SW480 (cell line): ENCODE data around the gene C12orf54.
A peak's percentile ranks its signal among the peaks of the same experiment; 100 is the strongest.
"Not testable (repeated sequence)": the region's sequence is repeated elsewhere in the genome, so short reads cannot be mapped to it uniquely, and the experiment has no call there.

Experiments used
- DNase-seq: peaks from one replicate; pipeline ENCODE4 v3.0.0-alpha.2; 2016; ENCODE audit warnings: low spot score

The C12orf54 gene

DNA sequence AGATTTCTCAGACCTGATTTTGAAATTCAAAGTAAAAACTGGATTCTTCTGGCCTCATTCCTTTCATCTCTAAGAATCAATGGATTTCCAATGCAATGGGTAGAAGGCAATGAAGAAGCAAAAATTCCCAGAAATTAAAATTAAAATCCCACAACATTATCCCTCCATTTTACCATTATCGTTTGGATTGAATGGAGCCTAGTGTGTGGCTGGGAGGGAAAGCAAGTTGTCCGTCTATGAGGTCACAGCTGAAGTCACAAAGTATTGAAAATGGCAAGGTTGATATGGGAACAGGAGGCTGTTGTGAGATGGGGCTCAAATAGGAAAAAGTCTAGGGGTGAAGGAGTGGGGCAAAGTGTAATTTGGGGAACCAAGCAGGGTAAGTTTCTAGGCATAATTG lies at the start of gene C12orf54:
Gene C12orf54 (plus strand): TSS at position 301 of the 400 bp plus-strand sequence. CDS start 799 bp downstream, outside the sequence.
- DNase-seq = no peak

DNA sequence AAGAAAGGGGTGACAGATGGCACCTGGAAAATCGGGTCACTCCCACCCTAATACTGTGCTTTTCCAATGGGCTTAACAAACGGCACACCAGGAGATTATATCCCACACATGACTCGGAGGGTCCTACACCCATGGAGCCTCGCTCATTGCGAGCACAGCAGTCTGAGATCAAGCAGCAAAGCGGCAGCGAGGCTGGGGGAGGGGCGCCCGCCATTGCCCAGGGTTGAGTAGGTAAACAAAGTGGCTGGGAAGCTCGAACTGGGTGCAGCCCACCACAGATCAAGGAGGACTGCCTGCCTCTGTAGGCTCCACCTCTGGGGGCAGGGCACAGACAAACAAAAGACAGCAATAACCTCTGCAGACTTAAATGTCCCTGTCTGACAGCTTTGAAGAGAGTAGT lies 48.3 kb upstream of the C12orf54 start:
- DNase-seq = not testable (repeated sequence)

DNA sequence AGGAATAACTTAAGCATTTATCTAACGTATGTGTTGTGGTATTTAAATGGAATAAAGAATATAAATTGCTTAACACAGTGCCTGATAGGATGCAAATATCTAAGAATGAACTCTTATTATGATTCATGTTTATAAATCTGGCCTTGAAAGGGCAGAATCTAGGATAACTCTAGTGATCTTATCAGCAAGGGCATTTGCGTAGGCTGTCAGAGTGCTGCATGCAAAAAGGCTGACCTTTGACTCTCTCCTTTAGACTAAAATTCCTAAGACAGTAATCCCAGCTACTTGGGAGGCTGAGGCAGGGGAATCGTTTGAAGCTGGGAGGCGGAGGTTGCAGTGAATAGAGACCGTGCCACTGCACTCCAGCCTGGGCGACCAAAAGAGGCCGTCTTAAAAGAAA lies 41.2 kb upstream of the C12orf54 start:
- DNase-seq = no peak

DNA sequence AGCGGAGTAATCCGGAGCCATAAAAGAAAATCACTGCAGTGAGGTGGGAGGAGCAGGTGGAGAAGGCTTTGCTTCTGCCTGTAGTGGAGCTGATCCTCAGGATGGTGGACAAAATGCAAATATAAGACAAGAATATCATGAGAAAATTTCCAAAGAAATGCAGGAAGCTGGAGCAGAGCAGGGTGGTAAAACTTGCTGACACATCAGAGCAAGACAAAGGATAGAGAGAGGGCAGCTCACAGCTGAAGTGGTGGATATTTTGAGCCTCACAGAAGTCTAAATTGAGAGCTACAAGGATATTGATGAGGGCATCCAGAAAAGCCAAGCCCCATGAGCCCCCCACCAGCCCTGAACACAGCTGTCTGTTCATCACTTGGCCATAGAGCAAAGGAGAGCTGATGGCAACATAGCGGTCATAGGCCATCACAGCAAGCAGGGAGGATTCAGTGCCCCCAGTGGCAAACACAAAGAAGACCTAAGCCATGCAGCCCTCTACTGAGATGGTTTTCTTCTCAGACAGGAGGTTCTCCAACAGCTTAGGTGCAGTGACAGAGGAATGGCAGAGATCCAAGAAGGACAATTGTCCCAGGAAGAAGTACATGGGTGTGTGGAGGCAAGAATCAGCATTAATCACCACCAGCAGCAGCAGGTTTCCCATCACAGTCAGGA lies 40.0 kb upstream of the C12orf54 start:
- DNase-seq = peak; percentile 23

DNA sequence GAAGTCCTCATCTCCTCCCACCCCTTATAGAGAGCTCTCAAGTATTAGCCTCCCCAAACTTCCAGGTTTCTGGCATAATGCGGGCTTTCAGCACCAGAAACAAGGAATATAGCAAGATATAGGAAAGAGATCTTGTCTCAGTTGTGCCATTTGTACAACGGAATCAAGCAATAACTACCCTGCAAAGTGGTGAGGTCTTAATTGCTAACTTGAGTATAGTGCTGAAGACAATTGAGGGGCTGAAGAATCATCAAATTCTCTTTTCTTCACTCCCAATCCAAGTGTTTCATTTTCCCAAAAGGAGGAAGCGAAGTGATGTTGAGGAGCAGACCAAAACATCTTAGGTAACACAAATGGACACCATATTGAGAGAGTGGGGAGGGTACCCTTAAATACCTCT lies 36.8 kb upstream of the C12orf54 start:
- DNase-seq = no peak

DNA sequence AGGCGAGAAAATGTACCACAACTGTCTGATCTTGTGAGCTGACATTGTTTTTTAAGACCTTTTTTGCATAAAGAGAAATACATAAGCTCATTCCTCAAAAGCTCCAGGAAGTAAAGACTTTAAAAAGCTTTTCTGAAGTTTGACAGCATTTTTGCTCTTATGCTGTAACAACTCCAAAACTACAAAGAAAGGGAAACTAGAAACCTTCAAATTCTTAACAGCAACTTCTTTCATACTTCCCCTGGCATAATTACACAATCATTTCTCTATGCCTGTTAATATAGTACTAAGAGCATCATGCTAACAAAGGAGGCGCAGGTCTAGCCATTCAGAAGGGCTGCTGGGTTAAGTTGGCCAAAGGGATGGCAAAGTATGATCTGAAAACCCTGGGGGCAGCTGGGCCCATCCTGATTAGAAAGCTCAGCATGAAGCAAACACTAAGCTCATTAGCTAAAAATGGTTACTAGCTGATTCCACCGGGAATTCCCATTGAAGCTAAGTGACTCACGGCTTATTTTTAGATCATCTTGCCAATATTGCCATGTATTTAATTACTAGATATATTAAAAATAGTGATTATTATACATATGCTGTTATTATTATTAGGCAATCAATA lies 36.0 kb upstream of the C12orf54 start:
- DNase-seq = no peak

DNA sequence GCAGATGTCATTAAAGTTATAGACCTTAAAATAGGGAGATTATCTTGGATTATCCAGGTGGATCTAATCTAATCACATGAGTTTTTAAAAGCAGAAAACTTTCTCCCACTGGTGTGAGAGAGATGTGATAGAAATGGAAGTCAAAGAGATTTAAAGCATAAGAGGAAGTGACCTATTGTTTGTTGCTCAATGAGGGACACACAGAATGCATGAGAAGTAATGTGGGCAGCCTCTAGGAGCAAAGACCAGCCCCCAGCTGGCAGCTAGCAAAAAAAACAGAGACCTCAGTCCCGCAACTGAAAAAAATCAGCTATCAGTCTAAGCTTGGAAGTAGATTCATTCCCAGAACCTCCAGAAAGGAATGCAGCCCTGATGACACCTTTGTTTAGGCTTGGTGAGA lies 34.5 kb upstream of the C12orf54 start:
- no peak for DNase-seq

DNA sequence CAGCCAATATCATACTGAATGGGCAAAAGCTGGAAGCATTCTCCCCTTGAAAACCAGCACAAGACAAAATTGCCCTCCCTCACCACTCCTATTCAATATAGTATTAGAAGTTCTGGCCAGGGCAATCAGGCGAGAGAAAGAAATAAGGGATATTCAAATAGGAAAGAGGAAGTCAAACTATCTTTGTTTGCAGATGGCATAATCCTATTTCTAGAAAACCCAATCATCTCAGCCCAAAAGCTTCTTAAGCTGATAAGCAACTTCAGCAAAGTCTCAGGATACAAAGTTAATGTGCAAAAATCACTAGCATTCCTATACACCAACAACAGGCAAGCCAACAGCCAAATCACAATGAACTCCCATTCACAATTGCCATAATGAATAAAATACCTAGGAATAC lies 30.9 kb upstream of the C12orf54 start:
- no peak for DNase-seq

DNA sequence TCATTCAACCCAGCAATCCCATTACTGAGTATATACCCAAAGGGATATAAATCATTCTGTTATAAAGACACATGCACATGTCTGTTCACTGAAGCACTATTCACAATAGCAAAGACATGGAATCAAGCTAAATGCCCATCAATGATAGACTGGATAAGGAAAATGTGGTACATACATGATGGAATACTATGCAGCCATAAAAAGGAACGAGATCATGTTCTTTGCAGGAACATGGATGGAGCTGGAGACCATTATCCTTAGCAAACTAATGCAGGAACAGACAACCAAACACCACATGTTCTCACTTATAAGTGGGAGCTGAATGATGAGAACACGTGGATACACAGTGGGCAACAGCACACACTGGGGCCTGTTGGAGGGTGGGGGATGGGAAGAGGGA lies 29.3 kb upstream of the C12orf54 start:
- DNase-seq = not testable (repeated sequence)

DNA sequence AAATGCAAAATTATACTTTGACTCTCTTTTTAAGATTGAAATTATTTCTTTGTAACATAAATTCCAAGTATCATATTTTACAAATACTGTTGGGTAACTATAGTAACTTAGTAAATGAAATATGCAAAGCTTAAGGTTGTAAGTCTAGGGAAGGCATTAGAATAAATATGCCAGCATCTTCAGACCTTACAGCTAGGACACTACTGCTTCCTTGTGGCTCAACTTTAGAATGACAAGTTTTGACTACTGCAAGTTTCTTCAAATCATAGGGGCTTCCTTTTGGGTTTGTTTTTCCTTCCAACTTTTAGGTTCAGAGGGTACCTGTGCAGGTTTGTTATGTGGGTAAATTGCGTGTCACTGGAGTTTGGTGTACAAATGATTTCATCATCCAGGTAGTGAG lies 27.6 kb upstream of the C12orf54 start:
- peak; percentile 12 for DNase-seq

DNA sequence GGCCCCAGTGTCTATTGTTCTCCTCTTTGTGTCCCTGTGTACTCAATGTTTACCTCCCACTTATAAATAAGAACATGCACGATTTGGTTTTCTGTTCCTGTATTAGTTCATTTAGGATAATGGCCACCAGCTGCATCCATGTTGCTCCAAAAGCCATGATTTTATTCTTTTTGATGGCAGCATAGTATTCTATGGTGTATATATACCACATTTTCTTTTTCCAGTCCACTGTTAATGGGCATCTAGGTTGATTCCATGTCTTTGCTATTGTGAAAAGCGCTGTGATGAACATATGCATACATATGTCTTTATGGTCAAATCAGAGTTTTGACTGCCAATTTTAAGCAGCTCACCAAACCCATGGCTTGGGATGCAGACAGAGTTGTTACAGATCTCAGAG lies 27.2 kb upstream of the C12orf54 start:
- DNase-seq = no peak

DNA sequence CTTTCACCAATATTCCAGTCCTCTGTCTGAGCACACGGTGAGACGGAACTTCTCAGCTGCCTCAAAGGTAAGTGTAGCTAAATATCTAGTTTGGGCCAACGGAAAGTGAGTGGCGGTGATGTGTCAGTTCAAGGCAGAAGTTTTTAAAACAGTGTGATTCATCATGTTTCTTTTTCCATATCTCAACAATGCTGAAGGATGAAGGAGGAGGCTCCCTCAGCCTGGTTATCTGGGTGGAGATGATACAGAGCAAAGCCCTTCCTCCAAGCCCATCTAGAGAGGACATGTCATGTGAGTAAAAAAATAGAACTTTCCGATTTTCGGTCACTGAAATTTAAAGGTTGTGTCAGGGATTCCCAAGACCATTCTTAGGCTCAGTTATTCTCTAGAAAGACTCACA lies 23.0 kb upstream of the C12orf54 start:
- DNase-seq = no peak

DNA sequence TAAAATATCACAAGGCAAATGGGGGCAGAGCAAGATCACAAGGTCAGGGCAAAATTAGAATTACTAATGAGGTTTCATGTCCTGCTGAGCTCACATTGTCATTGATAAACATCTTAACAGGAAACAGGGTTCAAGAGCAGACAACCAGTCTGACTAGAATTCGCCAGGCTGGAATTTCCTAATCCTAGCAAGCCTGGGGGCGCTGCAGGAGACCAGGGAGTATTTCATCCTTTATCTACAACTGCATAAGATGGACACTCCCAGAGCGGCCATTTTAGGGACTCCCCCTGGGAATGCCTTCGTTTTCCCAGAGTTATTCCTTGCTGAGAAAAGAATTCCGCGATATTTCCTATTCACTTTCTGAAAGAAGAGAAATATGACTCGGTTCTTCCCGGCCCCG lies 13.3 kb upstream of the C12orf54 start:
- DNase-seq = not testable (repeated sequence)

DNA sequence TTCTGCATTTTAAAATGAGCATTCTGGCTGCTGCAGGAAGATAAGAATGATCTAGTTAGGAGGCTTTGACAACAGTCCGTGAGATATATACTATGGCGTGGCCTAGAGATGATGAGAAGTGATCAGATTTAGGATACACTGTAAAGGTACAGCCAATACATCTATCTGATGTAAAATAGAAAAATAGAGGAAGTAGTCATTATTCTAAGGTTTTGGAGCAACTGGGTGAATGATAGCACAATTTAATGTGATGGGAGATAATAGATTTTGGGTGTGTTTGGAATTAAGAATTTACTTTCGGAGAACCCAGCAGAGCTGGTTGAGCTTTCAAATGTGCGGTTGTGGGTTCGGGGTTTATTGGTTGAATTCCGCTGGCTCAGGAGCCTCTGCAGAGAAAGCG lies 10.0 kb upstream of the C12orf54 start, which contains the start of gene ANP32D:
Gene ANP32D (plus strand): TSS at position 301 of the 400 bp plus-strand sequence. CDS start 106 bp downstream, outside the sequence.
- no peak for DNase-seq

DNA sequence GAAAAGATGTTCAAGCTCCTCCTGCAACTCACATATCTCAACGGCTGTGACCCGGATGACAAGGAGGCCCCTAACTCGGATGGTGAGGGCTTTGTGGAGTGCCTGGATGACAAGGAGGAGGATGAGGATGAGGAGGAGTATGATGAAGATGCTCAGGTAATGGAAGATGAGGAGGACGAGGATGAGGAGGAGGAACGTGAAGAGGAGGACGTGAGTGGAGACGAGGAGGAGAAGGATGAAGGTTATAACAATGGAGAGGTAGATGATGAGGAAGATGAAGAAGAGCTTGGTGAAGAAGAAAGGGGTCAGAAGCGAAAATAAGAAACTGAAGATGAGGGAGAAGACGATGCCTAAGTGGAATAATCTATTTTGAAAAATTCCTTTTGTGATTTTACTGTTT lies 9.2 kb upstream of the C12orf54 start:
- DNase-seq = no peak

DNA sequence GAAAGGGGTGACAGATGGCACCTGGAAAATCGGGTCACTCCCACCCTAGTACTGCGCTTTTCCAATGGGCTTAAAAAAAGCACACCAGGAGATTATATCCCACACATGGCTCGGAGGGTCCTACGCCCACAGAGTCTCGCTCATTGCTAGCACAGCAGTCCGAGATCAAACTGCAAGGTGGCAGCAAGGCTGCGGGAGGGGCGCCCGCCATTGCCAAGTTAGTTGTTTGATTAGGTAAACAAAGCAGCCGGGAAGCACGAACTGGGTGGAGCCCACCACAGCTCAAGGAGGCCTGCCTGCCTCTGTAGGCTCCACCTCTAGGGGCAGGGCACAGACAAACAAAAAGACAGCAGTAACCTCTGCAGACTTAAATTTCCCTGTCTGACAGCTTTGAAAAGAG lies 7.8 kb upstream of the C12orf54 start:
- DNase-seq = not testable (repeated sequence)

DNA sequence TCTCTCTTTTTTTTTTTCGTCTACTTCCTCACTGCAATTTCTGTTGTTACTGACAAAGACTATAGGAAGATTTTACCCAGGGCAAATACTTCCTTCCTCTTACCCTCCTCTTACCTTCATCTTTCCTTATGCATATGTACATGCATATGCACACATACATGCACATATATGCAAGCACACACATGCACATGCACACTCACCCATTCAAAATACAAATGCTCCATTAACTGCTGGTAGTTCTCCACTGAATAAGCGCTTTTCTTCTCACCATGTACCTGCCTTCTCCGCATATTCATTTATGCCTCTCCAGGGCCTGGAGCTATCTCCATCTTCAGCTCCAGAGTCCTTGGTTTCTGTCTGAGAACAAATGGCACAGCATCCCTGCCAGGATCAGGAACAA lies 632 bp downstream of the C12orf54 start:
- DNase-seq = no peak

DNA sequence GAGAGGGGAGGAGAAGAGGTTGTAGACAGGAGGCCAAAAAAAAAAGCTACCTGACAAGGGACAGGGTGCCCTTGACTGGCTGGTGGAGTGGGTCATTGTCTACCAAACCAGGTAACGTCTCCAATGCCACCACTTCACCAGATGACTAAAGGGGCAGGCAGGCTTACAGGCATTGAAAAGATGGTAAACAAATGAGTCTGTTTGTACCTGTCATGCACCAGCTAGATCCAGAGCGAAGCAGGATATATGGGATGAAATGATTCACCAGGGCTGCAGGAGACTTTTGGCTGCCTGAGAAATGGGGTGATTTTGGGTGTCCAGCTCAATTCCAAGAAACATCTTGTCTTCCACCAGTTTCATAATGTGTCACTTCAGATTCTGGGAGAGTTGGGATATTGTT lies 4.0 kb downstream of the C12orf54 start:
- no peak for DNase-seq

DNA sequence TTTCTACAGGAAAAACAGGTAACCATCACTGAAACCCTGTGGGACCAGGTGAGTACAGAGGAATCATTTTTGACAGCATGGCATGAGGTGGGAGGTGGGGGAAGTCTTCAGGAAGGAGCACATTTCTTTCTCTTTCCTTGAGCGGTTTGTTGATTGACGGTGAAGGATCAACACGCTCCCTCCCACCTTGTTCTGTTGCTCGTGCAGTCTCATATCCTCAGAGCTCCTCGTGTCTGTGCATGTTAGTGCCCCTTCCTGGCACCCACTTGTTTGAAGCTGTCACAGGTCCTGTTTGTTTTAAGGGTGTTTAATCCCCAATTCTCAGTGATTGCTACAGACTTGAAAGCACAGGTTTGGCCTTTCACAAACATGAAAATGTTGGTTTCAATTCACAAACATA lies 4.4 kb downstream of the C12orf54 start:
- DNase-seq = no peak

DNA sequence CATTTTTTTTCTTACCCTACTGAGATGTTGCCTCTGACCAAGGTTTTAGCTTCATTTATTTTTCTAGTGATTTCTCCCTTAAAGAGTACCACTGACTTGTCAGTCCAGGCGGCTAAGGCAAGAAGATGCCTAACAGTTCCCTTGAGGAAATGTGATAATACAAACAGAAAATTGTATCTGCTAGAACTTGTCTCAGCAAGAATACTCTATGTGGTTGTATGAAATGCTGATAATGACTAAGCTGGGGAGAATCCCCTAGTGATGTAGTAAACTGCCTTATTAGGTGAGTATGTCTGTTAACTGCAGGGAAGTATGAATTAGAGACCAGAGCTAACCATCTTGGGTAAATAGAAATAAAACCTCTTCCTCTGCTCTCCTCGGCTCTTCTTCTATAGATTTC lies 6.7 kb downstream of the C12orf54 start:
- no peak for DNase-seq

DNA sequence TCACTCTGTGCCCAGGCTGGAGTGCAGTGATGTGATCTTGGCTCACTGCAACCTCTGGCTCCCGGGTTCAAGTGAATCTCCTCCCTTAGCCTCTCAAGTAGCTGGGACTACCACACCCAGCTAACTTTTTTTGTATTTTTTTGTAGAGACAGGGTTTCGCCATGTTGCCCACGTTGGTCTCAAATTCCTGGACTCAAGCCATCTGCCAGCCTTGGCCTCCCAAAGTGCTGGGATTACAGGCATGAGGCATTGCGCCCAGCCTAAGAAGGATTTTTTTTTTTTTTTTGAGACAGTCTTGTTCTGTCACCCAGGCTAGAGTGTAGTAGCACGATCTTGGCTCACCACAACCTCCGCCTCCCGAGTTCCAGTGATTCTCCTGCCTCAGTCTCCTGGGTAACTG lies 7.2 kb downstream of the C12orf54 start:
- not testable (repeated sequence) for DNase-seq

DNA sequence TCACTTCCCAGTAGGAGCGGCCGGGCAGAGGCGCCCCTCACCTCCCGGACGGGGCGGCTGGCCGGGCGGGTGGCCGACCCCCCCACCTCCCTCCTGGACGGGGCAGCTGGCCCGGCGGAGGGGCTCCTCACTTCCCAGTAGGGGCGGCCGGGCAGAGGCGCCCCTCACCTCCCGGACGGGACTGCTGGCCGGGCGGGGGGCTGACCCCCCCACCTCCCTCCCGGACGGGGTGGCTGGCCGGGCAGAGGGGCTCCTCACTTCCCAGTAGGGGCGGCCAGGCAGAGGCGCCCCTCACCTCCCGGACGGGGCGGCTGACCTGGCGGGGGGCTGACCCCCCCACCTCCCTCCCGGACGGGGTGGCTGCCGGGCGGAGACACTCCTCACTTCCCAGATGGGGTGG lies 18.0 kb downstream of the C12orf54 start:
- DNase-seq = not testable (repeated sequence)

DNA sequence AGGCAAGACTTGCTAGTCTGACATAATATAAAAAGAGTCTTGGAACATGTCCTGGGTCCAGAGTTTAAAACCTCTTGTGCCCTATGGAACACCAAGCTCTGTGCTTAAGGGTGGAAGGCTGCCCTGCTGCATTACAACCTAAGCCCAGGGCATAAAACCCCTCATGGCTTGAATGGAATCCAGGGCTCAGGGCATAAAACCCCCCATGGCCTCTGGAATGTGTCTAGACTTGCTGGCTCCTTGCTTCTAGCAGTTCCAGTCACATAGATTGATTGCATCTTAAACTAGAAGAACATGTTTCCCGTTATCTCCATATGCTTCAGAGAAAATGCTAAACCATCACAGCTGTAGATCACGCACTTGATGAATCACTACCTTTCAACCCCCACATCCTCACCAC lies 24.5 kb downstream of the C12orf54 start:
- not testable (repeated sequence) for DNase-seq

DNA sequence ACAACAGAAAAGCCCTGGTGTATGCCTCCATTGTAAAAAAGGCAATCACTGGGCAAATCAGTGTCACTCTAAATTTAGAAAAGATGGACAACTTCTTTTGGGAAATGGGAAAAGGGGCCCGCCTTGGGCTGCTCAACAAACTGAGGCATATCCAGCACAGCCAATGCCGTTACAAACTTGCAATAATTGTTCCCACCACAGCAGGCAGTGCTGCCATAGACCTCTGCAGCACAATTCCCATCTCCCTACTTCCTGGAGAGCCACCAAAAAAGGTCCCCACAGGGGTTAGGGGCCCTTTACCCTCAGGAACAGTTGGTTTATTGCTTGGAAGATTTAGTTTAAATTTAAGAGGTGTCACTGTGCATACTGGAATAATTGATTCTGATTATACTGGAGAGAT lies 26.7 kb downstream of the C12orf54 start:
- DNase-seq = no peak
